SK-MEL-5 (cell line): Measurements from ENCODE around the gene YRDC. TPM values are rescaled to one million over a fixed set of nuclear protein-coding genes. Genes with fewer than 3 reads are reported as not detected.
"Not testable (repeated sequence)": the region's sequence is repeated elsewhere in the genome, so short reads cannot be mapped to it uniquely, and the experiment has no call there.

Source experiments
- DNase-seq: peaks from one replicate; pipeline ENCODE4 v3.0.0-alpha.2; 2016; ENCODE audit warnings: low read depth, low spot score
- in situ Hi-C: cut with HindIII; loops from 2 replicates; pipeline ENCODE4 v1.10.0; 2016; ENCODE audit warnings: low sequenced_read_pairs, high pct_unique_total_duplicates, low pct_unique_long_range_greater_than_20kb
- total RNA-seq: library from RNA; depleted of rRNA; stranded (reverse); fragments of >200 nt; shearing (Covaris generic); gene quantifications from 2 replicates; pipeline ENCODE4 v1.2.3, GENCODE V29; 2014

The YRDC gene
- total RNA-seq, 1 experiment from 2014 or later: 55.2 TPM

GRCh38 chr1:37794372-37795339 lies 13.4 kb downstream of the YRDC start:
- in situ Hi-C loops: no loop called here
- no peak for DNase-seq

- peak; percentile 15 for DNase-seq
- in situ Hi-C loops: no loop called here
These were observed 14.1 kb downstream of the YRDC start, which contains the start of gene MANEAL for GRCh38 chr1:37793773-37794371. Gene MANEAL, plus strand, starts transcription at chr1:37793847. Its CDS starts 336 bp downstream, at chr1:37794183.

GRCh38 chr1:37792943-37793686 lies 14.9 kb downstream of the YRDC start:
- DNase-seq: no peak
- in situ Hi-C loops: no loop called here

GRCh38 chr1:37782491-37782890 lies 25.5 kb downstream of the YRDC start:
- no peak for DNase-seq
- in situ Hi-C loops: no loop called here

- in situ Hi-C loops: no loop called here
- DNase-seq: no peak
These were observed 29.4 kb downstream of the YRDC start for GRCh38 chr1:37778654-37779053.

- in situ Hi-C loops: no loop called here
- no peak for DNase-seq
These were observed 31.0 kb downstream of the YRDC start for GRCh38 chr1:37776946-37777516.

- in situ Hi-C loops, DNase-seq: not testable (repeated sequence)
These were observed 36.6 kb downstream of the YRDC start for GRCh38 chr1:37771440-37771839.

GRCh38 chr1:37767488-37767887 lies 40.5 kb downstream of the YRDC start:
- DNase-seq: no peak
- in situ Hi-C loops: no loop called here

- in situ Hi-C loops: no loop called here
- DNase-seq: peak; percentile 21
These were observed 41.9 kb downstream of the YRDC start for GRCh38 chr1:37765916-37766664.

- no peak for DNase-seq
- in situ Hi-C loops: no loop called here
These were observed 43.0 kb downstream of the YRDC start, which contains the start of gene EPHA10 for GRCh38 chr1:37764888-37765441. Gene EPHA10, minus strand, starts transcription at chr1:37765120. Its CDS starts 54 bp downstream, at chr1:37765066.

GRCh38 chr1:37764414-37764825 lies 43.6 kb downstream of the YRDC start:
- DNase-seq: peak; percentile 34
- in situ Hi-C loops: no loop called here

GRCh38 chr1:37763791-37764413 lies 44.1 kb downstream of the YRDC start:
- in situ Hi-C loops: no loop called here
- DNase-seq: no peak

- in situ Hi-C loops: no loop called here
- no peak for DNase-seq
These were observed 45.5 kb downstream of the YRDC start for GRCh38 chr1:37762516-37762915.

GRCh38 chr1:37761416-37762095 lies 46.5 kb downstream of the YRDC start:
- DNase-seq: no peak
- in situ Hi-C loops: no loop called here

- in situ Hi-C loops: no loop called here
- DNase-seq: no peak
These were observed 48.6 kb downstream of the YRDC start for GRCh38 chr1:37759451-37759850.
